SU-DHL-6 (cell line): ENCODE results near the gene NUDT16L1.

Experiments used
- EZH2phosphoT487 ChIP-seq: fragments of 200-600 bp; sonication (generic), shearing (Covaris generic); conservative IDR thresholded peaks from 2 replicates; pipeline ENCODE4 v1.6.1; 2018; ENCODE audit warnings: mild to moderate bottlenecking, antibody characterized with exemption, low read length, moderate library complexity, mixed read lengths
- TF ChIP-seq, protein P1 (sequence below): fragments of 200-600 bp; sonication (generic); IDR thresholded peaks from one replicate; pipeline ENCODE4 v1.5.1; 2017; ENCODE audit warnings: antibody characterized with exemption, mild to moderate bottlenecking, low read length, moderate library complexity; ENCODE audit not compliant: insufficient read depth, poor library complexity, severe bottlenecking

- TF ChIP-seq, protein P1, sequence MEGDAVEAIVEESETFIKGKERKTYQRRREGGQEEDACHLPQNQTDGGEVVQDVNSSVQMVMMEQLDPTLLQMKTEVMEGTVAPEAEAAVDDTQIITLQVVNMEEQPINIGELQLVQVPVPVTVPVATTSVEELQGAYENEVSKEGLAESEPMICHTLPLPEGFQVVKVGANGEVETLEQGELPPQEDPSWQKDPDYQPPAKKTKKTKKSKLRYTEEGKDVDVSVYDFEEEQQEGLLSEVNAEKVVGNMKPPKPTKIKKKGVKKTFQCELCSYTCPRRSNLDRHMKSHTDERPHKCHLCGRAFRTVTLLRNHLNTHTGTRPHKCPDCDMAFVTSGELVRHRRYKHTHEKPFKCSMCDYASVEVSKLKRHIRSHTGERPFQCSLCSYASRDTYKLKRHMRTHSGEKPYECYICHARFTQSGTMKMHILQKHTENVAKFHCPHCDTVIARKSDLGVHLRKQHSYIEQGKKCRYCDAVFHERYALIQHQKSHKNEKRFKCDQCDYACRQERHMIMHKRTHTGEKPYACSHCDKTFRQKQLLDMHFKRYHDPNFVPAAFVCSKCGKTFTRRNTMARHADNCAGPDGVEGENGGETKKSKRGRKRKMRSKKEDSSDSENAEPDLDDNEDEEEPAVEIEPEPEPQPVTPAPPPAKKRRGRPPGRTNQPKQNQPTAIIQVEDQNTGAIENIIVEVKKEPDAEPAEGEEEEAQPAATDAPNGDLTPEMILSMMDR, result no peak
- TF ChIP-seq EZH2phosphoT487, result no peak
These were observed 29.9 kb upstream of the NUDT16L1 start for GRCh38 chr16:4663465-4663776.
